ENCODE results near the gene PML. TPM values are rescaled to one million over a fixed set of nuclear protein-coding genes. Genes with fewer than 3 reads are reported as not detected.
"Not testable (repeated sequence)": the region's sequence is repeated elsewhere in the genome, so short reads cannot be mapped to it uniquely, and the experiment has no call there.

PML gene
- total RNA-seq, 1 donor from 2014 or later: 27.8 TPM

DNA sequence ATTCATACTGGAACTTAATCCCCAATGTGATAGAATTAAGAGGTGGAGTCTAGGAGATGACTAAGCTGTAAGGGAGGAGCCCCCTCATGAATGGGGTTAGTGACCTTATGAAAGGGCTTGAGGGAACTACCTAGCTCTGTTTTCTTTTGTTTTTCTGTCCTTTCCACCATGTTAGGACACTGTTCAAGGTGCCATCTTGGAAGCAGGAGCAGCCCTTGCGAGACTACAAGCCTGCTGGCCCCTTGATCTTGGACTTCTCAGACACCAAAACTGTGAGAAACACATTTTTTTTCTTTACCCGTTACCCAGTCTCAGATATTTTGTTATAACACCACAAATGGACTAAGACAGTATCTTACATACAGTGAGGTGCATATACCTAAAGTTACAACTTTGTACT is 61.3 kb downstream of the PML start:
- no peaks in the 10 kb centered on the region for H3K36me3 Mint-ChIP-seq (ENCODE audit: insufficient read depth)
- TF ChIP-seq CTCF (IDR thresholded peaks at IDR 0.05; ENCODE audit: unreplicated experiment): no peak
- DNase-seq (ENCODE audit: low spot score, unreplicated experiment): no peak
- no peak overlapping the region for H3K4me3 Mint-ChIP-seq (ENCODE audit: low read depth)
- H3K9me3 Mint-ChIP-seq (ENCODE audit: low read depth): no peaks in the 10 kb centered on the region
- no peak overlapping the region for H3K27ac Mint-ChIP-seq
- H3K27me3 Mint-ChIP-seq: peaks cover 55% of the 10 kb centered on the region
- H3K4me1 Mint-ChIP-seq (ENCODE audit: low read depth): no peaks in the 10 kb centered on the region

- H3K27me3 Mint-ChIP-seq: peaks cover 59% of the 10 kb centered on the region
- DNase-seq (ENCODE audit: low spot score, unreplicated experiment); H3K9me3 Mint-ChIP-seq (ENCODE audit: low read depth); H3K4me1 Mint-ChIP-seq (ENCODE audit: low read depth); H3K27ac Mint-ChIP-seq; H3K4me3 Mint-ChIP-seq (ENCODE audit: low read depth); H3K36me3 Mint-ChIP-seq (ENCODE audit: insufficient read depth): not testable (repeated sequence)
Observed at GRCh38 chr15:74056330-74056729, 61.8 kb downstream of the PML start.

GRCh38 chr15:74059050-74059833 is 64.7 kb downstream of the PML start:
- not testable (repeated sequence) for H3K27ac Mint-ChIP-seq; H3K4me3 Mint-ChIP-seq (ENCODE audit: low read depth); H3K4me1 Mint-ChIP-seq (ENCODE audit: low read depth); H3K9me3 Mint-ChIP-seq (ENCODE audit: low read depth); H3K36me3 Mint-ChIP-seq (ENCODE audit: insufficient read depth); DNase-seq (ENCODE audit: low spot score, unreplicated experiment)
- peaks cover 58% of the 10 kb centered on the region for H3K27me3 Mint-ChIP-seq

DNA sequence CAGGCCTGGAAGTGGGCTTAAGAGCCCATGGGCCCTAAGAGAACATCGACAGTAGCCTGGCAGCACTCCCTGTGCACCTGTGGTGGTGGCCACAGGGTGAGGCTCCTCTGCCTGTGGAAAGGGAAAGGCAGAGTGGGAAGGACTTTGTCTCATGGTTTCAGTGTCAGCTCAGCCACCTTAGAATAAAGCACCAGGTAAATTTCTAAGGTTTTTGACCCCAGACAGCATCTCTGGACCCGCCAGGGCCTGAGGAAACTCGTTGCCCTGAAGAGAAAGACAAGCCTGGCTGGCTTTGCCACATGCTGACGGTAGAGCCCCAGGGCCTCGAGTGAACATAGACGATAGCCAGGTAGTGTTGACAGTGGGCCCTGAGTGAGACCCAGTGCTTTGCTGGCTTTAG is 65.7 kb downstream of the PML start:
- H3K27me3 Mint-ChIP-seq: peaks cover 48% of the 10 kb centered on the region
- DNase-seq (ENCODE audit: low spot score, unreplicated experiment): no peak
- H3K27ac Mint-ChIP-seq: no peak overlapping the region
- no peaks in the 10 kb centered on the region for H3K4me1 Mint-ChIP-seq (ENCODE audit: low read depth)
- no peaks in the 10 kb centered on the region for H3K9me3 Mint-ChIP-seq (ENCODE audit: low read depth)
- no peaks in the 10 kb centered on the region for H3K36me3 Mint-ChIP-seq (ENCODE audit: insufficient read depth)
- TF ChIP-seq CTCF (IDR thresholded peaks at IDR 0.05; ENCODE audit: unreplicated experiment): no peak
- H3K4me3 Mint-ChIP-seq (ENCODE audit: low read depth): no peak overlapping the region

DNA sequence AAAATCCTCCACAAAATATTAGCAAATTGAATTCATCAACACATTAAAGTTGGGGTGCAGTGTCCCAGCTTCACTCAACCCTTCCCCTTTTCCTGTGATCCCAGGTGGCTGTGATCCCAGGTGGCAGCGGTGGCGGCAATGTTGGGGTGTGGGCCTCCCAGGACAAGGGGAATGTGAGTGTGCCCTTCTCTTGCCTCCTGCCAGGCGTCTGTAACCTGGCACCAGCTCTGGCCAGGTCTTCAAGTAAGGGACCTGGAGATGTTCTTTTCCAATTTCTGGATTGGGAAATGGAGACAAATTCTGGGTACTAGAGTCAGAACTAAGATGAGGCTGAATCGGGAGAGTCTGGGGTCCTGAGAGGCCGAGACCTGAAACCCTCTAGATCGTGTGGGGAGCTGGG is 67.7 kb downstream of the PML start:
- DNase-seq (ENCODE audit: low spot score, unreplicated experiment): no peak
- no peaks in the 10 kb centered on the region for H3K4me1 Mint-ChIP-seq (ENCODE audit: low read depth)
- H3K9me3 Mint-ChIP-seq (ENCODE audit: low read depth): no peaks in the 10 kb centered on the region
- H3K27me3 Mint-ChIP-seq: peaks cover 37% of the 10 kb centered on the region
- no peak for TF ChIP-seq CTCF (IDR thresholded peaks at IDR 0.05; ENCODE audit: unreplicated experiment)
- no peaks in the 10 kb centered on the region for H3K36me3 Mint-ChIP-seq (ENCODE audit: insufficient read depth)
- no peak overlapping the region for H3K27ac Mint-ChIP-seq
- H3K4me3 Mint-ChIP-seq (ENCODE audit: low read depth): no peak overlapping the region

DNA sequence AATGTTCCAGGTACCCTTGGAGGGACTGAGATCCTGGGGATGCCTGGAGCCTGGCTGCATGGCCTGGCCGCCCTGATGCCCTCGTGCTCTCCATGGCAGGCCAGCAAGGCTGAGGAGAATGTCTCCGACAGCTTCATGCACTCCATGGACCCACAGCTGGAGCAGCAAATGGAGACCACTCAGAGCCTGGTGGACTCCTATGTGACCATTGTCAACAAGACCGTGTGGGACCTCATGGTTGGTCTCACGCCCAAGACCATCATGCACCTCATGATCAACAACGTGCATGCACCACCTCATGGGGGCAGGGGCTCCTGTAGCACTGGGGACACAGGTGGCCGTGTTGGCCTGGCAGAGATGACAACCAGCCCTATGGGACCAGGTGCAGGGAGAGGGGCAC is 68.2 kb downstream of the PML start:
- Mint-ChIP-seq H3K4me1 (ENCODE audit: low read depth) (no peaks in the 10 kb centered on the region), H3K27ac (no peak overlapping the region), H3K4me3 (ENCODE audit: low read depth) (no peak overlapping the region), H3K27me3 (peaks cover 35% of the 10 kb centered on the region), H3K9me3 (ENCODE audit: low read depth) (no peaks in the 10 kb centered on the region), H3K36me3 (ENCODE audit: insufficient read depth) (no peaks in the 10 kb centered on the region)
- no peak for TF ChIP-seq CTCF (IDR thresholded peaks at IDR 0.05; ENCODE audit: unreplicated experiment)
- DNase-seq (ENCODE audit: low spot score, unreplicated experiment): no peak

- DNase-seq (ENCODE audit: low spot score, unreplicated experiment); H3K36me3 Mint-ChIP-seq (ENCODE audit: insufficient read depth); H3K9me3 Mint-ChIP-seq (ENCODE audit: low read depth); H3K4me3 Mint-ChIP-seq (ENCODE audit: low read depth); H3K27ac Mint-ChIP-seq; H3K4me1 Mint-ChIP-seq (ENCODE audit: low read depth): not testable (repeated sequence)
- H3K27me3 Mint-ChIP-seq: peaks cover 27% of the 10 kb centered on the region
Observed at GRCh38 chr15:74063425-74064146, 69.1 kb downstream of the PML start.

GRCh38 chr15:74064183-74064582 is 69.7 kb downstream of the PML start:
- not testable (repeated sequence) for H3K36me3 Mint-ChIP-seq (ENCODE audit: insufficient read depth); H3K4me3 Mint-ChIP-seq (ENCODE audit: low read depth); H3K4me1 Mint-ChIP-seq (ENCODE audit: low read depth); H3K27ac Mint-ChIP-seq; DNase-seq (ENCODE audit: low spot score, unreplicated experiment); H3K9me3 Mint-ChIP-seq (ENCODE audit: low read depth)
- H3K27me3 Mint-ChIP-seq: peaks cover 22% of the 10 kb centered on the region

GRCh38 chr15:74064822-74065221 is 70.3 kb downstream of the PML start:
- not testable (repeated sequence) for DNase-seq (ENCODE audit: low spot score, unreplicated experiment); H3K27ac Mint-ChIP-seq; H3K4me1 Mint-ChIP-seq (ENCODE audit: low read depth); H3K36me3 Mint-ChIP-seq (ENCODE audit: insufficient read depth); H3K9me3 Mint-ChIP-seq (ENCODE audit: low read depth); H3K4me3 Mint-ChIP-seq (ENCODE audit: low read depth)
- peaks cover 16% of the 10 kb centered on the region for H3K27me3 Mint-ChIP-seq

Data from progenitor cell of endocrine pancreas (in vitro differentiated cells).